Stimulated activated CD8-positive, alpha-beta memory T cell treated with anti-CD3 and anti-CD28 coated beads, Interleukin-15, amount 100 ng/mL, for 1 hour (primary cell): Measurements from ENCODE around the gene SCGB1D2.
"Not testable (repeated sequence)": the region's sequence is repeated elsewhere in the genome, so short reads cannot be mapped to it uniquely, and the experiment has no call there.

Source experiments
- DNase-seq: peaks from one replicate; pipeline ENCODE4 v3.0.0-alpha.2; 2020; ENCODE audit warnings: low read depth

SCGB1D2 gene, protein sequence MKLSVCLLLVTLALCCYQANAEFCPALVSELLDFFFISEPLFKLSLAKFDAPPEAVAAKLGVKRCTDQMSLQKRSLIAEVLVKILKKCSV

GRCh38 chr11:62242021-62242420 is at the start of gene SCGB1D2:
TSS of gene SCGB1D2 (plus strand) at chr11:62242239. CDS start at chr11:62242308, 69 bp downstream.
- DNase-seq, result no peak

GRCh38 chr11:62193952-62194351 is 48.1 kb upstream of the SCGB1D2 start:
- no peak for DNase-seq

GRCh38 chr11:62195010-62195409 is 47.0 kb upstream of the SCGB1D2 start:
- not testable (repeated sequence) for DNase-seq

DNA sequence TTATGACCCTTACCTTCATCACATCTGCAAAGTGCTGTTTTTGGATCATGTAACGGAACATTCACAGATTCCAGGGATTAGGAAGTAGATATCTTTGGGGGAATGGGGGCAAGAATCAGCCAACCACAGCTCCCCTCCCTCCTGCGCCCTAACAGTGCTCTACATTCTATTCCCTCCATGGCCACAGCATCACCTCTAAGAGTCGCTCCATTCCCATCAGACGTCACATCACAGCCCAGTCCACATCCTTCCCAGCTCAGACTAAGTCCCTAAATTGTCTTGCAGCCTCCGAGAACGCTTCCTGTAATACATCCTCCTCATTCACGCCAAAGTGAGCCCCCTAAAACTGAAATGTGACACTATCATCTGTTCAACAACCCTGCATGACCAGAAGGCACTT is 46.1 kb upstream of the SCGB1D2 start:
- no peak for DNase-seq

GRCh38 chr11:62197400-62197799 is 44.6 kb upstream of the SCGB1D2 start:
- not testable (repeated sequence) for DNase-seq

DNA sequence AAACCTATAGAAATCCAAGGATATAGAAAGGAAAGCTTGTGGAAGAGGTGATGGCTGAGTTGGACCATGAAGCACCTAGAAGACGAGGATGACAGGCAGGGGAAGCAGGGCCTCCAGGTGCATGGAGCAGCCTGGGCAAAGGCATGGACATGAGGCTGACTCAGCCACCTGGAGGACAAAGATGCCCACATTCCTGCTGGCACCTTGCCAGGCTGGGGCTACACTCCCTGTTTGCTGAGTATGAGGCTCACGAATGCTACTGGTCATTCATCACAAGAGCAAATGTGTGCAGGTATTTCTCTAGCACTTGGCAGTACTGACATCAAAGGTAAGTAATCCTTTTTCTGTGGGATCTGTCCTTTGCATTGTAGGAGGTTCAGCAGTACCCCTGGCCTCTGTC is 40.7 kb upstream of the SCGB1D2 start:
- DNase-seq, result no peak

DNA sequence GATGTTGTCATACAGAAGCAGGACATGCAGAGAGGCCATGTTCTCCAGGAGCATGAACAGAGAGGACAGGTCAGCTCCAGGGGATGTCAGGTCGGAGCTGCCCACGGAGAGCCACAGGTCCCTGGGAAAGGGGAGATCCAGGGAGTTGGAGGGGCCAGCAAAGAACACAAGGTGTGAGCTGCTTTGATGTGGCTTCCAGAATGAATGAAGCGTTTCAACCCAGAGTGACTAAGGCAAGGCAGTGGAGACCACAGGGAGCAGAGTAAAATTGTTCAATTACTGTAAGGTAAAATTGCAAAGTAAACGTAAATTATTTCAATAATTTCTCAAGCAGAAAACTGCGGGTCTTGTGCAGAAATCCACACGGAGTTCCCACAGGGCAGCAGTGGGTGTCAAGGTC is 39.1 kb upstream of the SCGB1D2 start:
- no peak for DNase-seq

DNA sequence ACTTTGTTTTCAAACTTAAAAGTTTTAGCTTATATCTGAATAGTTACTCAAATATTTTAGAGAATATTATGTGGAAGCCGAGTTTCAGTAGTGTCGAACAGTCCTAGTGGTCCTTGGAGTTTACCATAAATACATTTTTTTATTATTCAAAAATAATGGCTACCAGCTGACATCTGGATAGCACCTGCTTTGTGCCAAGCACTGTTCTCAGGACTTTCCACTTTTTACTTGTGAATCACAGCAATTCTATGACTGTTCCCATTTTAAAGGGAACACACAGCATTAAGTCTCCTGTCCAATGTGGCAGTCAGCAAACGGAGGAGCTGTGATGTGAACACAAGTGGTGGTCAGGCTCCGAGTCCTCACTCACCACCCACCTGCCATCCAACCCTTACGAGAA is 37.6 kb upstream of the SCGB1D2 start:
- DNase-seq, result no peak

GRCh38 chr11:62205441-62205840 is 36.6 kb upstream of the SCGB1D2 start:
- DNase-seq, result no peak

DNA sequence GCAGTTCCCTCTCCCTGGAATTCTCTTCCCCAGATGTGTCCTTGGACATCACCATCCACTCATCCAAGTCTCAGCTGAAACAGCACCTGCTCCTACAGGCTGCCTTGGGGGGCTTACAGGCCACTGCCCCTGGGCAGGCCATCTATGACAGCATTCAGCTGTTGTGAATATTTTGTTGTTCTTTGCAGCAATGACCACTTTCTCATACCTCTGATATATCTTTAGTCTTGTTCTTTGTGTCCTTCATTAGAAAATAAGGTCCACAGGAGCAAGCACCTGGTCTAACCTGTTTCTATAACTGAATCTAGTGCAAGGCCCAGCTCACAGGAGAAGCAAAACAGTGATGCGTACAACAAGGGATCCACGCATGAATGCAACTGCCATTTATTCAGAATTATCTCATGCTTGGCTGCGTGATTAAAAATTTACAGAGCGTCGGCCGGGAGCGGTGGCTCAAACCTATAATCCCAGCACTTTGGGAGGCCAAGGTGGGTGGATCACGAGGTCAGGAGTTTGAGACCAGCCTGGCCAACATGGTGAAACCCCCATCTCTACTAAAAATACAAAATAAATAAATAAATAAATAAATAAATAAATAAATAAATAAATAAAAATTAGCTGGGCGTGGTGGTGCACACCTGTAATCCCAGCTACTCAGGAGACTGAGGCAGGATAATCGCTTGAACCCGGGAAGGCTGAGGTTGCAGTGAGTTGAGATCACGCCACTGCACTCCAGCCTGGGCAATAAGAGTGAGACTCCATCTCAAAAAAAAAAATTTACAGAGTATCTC is 35.6 kb upstream of the SCGB1D2 start:
- not testable (repeated sequence) for DNase-seq

DNA sequence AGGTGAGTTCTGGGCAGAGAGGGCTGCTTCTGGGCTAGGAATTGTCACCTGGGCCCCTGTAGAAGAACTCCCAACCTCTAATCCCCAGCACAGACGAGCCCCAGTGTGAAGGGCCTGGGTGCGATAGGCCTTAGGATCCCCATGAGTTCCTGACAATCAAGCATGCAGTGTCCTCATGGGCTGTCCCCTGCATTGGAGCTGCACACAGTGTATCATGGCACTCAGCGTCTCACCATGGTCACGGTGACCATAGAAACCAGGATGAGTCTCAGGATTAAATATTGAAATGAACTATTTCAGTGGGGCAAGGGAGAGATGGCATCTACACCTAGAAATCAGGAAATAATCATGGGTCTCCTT is 33.3 kb upstream of the SCGB1D2 start:
- no peak for DNase-seq

DNA sequence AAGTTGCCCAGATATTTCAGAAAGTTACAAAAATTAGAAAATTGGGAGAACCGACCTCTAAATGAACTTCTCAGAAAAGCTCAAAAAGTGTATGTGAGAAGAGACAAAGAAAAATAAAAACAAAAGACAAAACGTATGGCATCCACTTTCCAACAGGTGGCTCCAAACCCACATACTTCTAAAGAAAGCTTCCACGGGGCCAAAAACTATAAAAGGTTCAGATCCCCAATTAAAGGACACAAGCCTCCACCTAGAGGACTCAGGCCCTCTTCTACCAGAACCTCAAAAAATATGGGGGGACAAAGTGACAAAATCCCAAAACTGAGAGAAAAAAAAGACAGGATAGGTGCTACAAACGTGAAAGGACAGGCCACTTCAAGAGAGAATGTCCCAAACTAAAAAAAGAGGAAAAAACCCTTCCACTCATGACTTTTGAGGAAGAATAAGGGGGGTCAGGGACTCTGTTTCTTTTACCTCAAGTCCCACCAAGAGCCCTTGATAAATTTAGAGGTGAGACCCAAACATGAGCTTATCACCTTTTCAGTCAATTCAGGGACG is 24.8 kb upstream of the SCGB1D2 start:
- no peak for DNase-seq

DNA sequence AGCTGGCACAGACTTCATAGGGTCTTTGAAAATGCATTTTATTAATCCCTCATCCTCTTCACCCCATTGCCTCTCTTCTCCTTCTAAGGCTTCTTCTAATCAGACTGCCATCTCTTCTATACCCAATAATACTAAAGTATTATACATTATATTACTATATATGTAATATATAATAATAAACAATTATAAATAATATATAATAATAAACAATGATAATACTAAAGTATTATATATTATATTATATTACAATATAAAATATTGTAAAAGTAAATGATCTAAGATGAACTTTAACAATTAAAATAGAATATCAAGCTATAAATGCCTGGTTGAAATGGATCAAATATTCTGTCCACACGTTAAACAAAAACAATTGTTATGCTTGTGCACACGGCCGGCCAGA is 20.5 kb upstream of the SCGB1D2 start:
- DNase-seq, result no peak

- DNase-seq, result no peak
These were observed 18.9 kb upstream of the SCGB1D2 start for GRCh38 chr11:62223095-62223494.

- no peak for DNase-seq
These were observed 8.3 kb upstream of the SCGB1D2 start for GRCh38 chr11:62233730-62234129.

DNA sequence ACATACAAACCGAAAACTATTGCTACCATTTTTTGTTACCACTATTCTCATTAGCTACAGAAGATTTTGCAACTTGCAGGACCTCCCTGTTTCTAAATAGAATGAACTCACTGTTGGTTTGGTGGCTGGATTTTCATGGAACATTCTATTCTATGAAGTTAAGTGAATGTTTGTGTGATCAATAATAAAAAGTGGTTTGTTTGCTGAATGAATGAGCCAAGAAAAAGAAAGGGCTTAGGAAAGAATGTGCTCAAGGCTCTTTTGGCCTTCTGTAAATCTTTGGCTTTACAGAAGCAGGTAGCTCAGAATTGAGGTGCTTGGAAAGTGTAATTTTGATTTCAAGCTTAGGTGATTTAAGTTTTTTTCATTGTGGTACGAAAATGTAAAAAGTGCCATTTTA is 5.9 kb upstream of the SCGB1D2 start:
- no peak for DNase-seq

DNA sequence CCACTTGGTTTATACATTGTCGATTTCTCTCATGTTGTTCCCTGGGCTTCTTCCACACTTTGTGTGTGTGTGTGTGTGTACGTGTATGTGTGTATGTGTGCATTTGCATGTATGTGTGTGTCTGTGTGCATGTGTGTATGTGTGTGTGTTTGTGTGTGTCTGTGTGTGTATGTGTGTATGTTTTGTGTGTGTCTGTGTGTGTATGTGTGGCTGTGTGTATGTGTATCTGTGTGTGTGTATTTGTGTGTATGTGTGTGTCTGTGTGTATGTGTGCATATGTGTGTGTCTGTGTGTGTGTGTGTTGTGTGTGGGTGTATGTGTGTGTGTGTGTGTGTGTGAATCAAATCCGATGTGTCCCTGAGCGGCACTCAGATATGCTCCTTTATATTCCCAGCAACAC is 4.5 kb upstream of the SCGB1D2 start:
- DNase-seq, result no peak

GRCh38 chr11:62238151-62238550 is 3.9 kb upstream of the SCGB1D2 start:
- DNase-seq, result no peak

DNA sequence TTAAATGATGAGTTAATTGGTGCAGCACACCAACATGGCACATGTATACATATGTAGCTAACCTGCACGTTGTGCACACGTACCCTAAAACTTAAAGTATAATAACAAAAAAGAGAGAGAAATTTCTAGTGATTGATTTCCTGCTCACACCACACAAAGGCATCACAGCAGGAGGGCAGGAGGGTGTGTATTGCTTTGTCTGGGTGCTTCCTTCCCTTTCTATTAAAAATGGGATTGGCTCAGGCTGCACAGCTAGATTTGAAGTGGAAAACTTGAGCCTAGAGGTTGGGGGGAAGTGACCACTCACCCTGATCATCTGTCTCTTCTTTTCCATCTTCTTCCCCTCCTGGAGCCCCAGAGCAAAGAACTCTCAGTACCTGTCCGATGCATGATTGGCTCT is 944 bp upstream of the SCGB1D2 start:
- no peak for DNase-seq

DNA sequence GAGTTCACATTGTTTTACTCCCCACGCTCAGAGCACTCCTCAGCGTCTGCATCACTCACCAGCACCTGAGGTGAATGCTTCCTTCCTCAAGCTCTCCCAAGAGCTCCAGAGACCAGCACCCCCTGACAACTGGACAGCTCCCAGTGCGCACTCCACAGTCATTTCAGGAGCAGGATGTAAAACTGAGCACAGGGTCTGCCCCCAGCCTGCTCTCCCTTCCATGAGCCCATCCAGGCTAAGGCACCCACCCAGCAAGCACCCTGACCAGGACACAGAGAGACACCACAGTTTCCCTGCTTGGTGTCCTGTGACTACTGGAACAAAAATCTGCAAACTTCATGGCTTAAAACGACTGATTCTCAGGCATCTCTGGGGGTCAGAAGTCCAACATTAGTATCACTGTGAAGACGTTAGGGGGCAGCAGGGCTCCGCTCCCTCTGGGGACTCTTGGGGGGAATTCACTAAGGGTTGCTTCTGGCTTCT is 3.3 kb downstream of the SCGB1D2 start:
- DNase-seq, result no peak

- no peak for DNase-seq
These were observed 9.7 kb downstream of the SCGB1D2 start for GRCh38 chr11:62251698-62252097.

GRCh38 chr11:62253999-62254542 is 12.0 kb downstream of the SCGB1D2 start:
- DNase-seq, result no peak

DNA sequence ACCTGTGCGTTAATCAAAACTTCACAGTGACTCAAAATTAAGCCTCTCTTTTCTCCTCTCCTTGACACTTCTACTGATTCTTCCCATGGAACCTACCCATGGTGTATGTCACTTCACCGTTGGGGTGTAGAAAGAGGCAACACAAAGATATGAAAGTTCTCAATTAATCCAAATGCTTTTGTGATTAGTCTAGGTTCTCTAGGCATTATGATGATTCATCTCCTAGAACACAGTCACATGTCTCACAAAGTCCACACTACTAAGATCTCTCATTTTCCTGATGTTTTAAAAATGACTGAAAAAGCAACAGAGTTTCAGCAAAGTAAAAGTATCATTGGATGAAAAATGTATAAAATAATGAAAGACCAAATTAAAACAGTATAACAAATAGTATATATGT is 14.2 kb downstream of the SCGB1D2 start:
- no peak for DNase-seq
